Fibroblast of villous mesenchyme (primary cell): Measurements from ENCODE around the gene TRIP6. TPM values are rescaled to one million over a fixed set of nuclear protein-coding genes. Genes with fewer than 3 reads are reported as not detected.

Experiments
- DNase-seq: peaks from one replicate; pipeline ENCODE4 v3.0.0-alpha.2; 2010; ENCODE audit warnings: low read depth
- H3K4me3 ChIP-seq: 2 replicates; pipeline ENCODE4 v1.5.1; 2011; ENCODE audit warnings: low read depth, mild to moderate bottlenecking, low read length
- CTCF ChIP-seq: IDR thresholded peaks from 2 replicates; pipeline ENCODE4 v1.5.1; 2012; ENCODE audit warnings: low read depth, mild to moderate bottlenecking, low read length; ENCODE audit not compliant: insufficient read depth
- total RNA-seq: library from RNA; depleted of rRNA; stranded (reverse); fragments of >200 nt; gene quantifications from 2 replicates; pipeline ENCODE4 v1.2.3, GENCODE V29; 2012

Gene TRIP6
- total RNA-seq, 1 donor, result 106 TPM

GRCh38 chr7:100886936-100887515, 19.8 kb downstream of the TRIP6 start:
- no peak for TF ChIP-seq CTCF
- no peak overlapping the region for H3K4me3 ChIP-seq
- no peak for DNase-seq

GRCh38 chr7:100887516-100888290, 20.5 kb downstream of the TRIP6 start:
- H3K4me3 ChIP-seq, result no peak overlapping the region
- DNase-seq, result no peak
- TF ChIP-seq CTCF, result no peak

- H3K4me3 ChIP-seq, result peak overlapping the region; percentile 67
- DNase-seq, result no peak
- TF ChIP-seq CTCF, result no peak
Measured at GRCh38 chr7:100888291-100888987, 21.3 kb downstream of the TRIP6 start.

- no peak for TF ChIP-seq CTCF
- no peak for DNase-seq
- H3K4me3 ChIP-seq, result peak within 1 kb of the TSS; percentile 67
Measured at GRCh38 chr7:100888988-100889750, 22.0 kb downstream of the TRIP6 start, which contains the start of gene UFSP1. Gene UFSP1 (minus strand): TSS chr7:100889715. CDS start chr7:100889271, 444 bp downstream.

GRCh38 chr7:100890653-100891567, 23.7 kb downstream of the TRIP6 start:
- no peak for TF ChIP-seq CTCF
- peak overlapping the region; percentile 64 for H3K4me3 ChIP-seq
- DNase-seq, result no peak
